ENCODE data around the gene JAK3. TPM values are rescaled to one million over a fixed set of nuclear protein-coding genes. Genes with fewer than 3 reads are reported as not detected.

JAK3 gene
- total and polyA plus RNA-seq, 2 of the 8 experiments (the other 6 are each of a cell fraction or from before 2014, with no cell fraction given), result 4.0 to 4.7 TPM

- TF ChIP-seq ATF2 (IDR thresholded peaks at IDR 0.05; ENCODE audit: low read length), result no peak
Observed at GRCh38 chr19:17869114-17869608, 21.4 kb upstream of the JAK3 start (continued).

Measured in H1 (cell line).